Measurements from ENCODE around the gene ARFGEF3. TPM values are rescaled to one million over a fixed set of nuclear protein-coding genes. Genes with fewer than 3 reads are reported as not detected.

ARFGEF3 gene
- polyA plus RNA-seq, 6 donors from 2014 or later = not detected

- Mint-ChIP-seq H3K9me3 (no peaks in the 10 kb centered on the region), H3K27ac (no peak overlapping the region), H3K27me3 (peaks cover 0 to 5% (median 0%) of the 10 kb centered on the region in 3 donors), H3K4me3 (no peak overlapping the region), H3K4me1 (no peaks in the 10 kb centered on the region), H3K36me3 (no peaks in the 10 kb centered on the region)
- ATAC-seq (ENCODE audit: low read depth in 2 of 2) (no peak), DNase-seq (no peak)
These were observed 226.0 kb downstream of the ARFGEF3 start for GRCh38 chr6:138387577-138388368.

GRCh38 chr6:138389551-138389950, 227.8 kb downstream of the ARFGEF3 start:
- H3K36me3 Mint-ChIP-seq = no peaks in the 10 kb centered on the region
- H3K27me3 Mint-ChIP-seq = peaks cover 0 to 5% (median 0%) of the 10 kb centered on the region in 3 donors
- H3K4me1 Mint-ChIP-seq = peaks cover 7 to 10% (median 8%) of the 10 kb centered on the region in 3 donors
- no peak overlapping the region for H3K27ac Mint-ChIP-seq
- DNase-seq = no peak
- H3K4me3 Mint-ChIP-seq = no peak overlapping the region
- ATAC-seq (ENCODE audit: low read depth in 2 of 2) = no peak
- no peaks in the 10 kb centered on the region for H3K9me3 Mint-ChIP-seq

Other genes starting within 250 kb of the ARFGEF3 start
- under 1 TPM in 3 of 6 donors, not detected in 3; 0.08 to 0.27 (median 0.13) TPM for gene PERP, start 54.5 kb upstream of the ARFGEF3 start, polyA plus RNA-seq (ENCODE audit: low read depth in 6 of 6)
- gene PBOV1, start 56.6 kb downstream of the ARFGEF3 start, polyA plus RNA-seq (ENCODE audit: low read depth in 6 of 6) = not detected
- gene SMIM28, start 216.0 kb downstream of the ARFGEF3 start, polyA plus RNA-seq (ENCODE audit: low read depth in 6 of 6) = not detected
- 10 to 100 TPM; 33.4 to 50.3 (median 42.2) TPM for gene HEBP2, start 242.3 kb downstream of the ARFGEF3 start, polyA plus RNA-seq (ENCODE audit: low read depth in 6 of 6)

Data from naive B cell (primary cell).